GM23338 (cell line): ENCODE measurements around the gene FAM163A. TPM values are rescaled to one million over a fixed set of nuclear protein-coding genes. Genes with fewer than 3 reads are reported as not detected.

Experiments used
- ATAC-seq: fragments of 200-7000 bp; cut with Tn5 transposase; 3 replicates; pipeline ENCODE4 v1.9.1; 2020
- DNase-seq: peaks from one replicate; pipeline ENCODE4 v3.0.0-alpha.2; 2015; ENCODE audit warnings: low spot score
- H2AFZ ChIP-seq: fragments of 200-600 bp; sonication (generic); 2 replicates; pipeline ENCODE4 v1.8.0; 2016; ENCODE audit warnings: antibody characterized with exemption, mild to moderate bottlenecking, moderate library complexity
- H3F3A ChIP-seq: fragments of 200-600 bp; sonication (generic); replicated peaks from 2 replicates; pipeline ENCODE4 v1.8.0; 2017; ENCODE audit warnings: antibody characterized with exemption, mixed run types, low read depth
- H3K27ac ChIP-seq: fragments of 200-600 bp; sonication (generic); 2 replicates; pipeline ENCODE4 v1.6.1; 2016; ENCODE audit warnings: low read depth
- H3K27me3 ChIP-seq: fragments of 200-600 bp; sonication (generic); 2 replicates; pipeline ENCODE4 v1.8.0; 2016; ENCODE audit warnings: mild to moderate bottlenecking, mixed run types, moderate library complexity; ENCODE audit not compliant: insufficient read depth
- H3K36me3 ChIP-seq: fragments of 200-600 bp; sonication (generic); 2 replicates; pipeline ENCODE4 v1.8.0; 2016; ENCODE audit warnings: mild to moderate bottlenecking; ENCODE audit not compliant: insufficient read depth
- H3K4me1 ChIP-seq: fragments of 200-600 bp; sonication (generic); 2 replicates; pipeline ENCODE4 v1.8.0; 2016; ENCODE audit warnings: mild to moderate bottlenecking, moderate library complexity; ENCODE audit not compliant: insufficient read depth
- H3K4me2 ChIP-seq: fragments of 200-600 bp; sonication (generic); 2 replicates; pipeline ENCODE4 v1.7.1; 2017; ENCODE audit warnings: mixed run types
- H3K4me3 ChIP-seq: fragments of 200-600 bp; sonication (generic); 2 replicates; pipeline ENCODE4 v1.6.1; 2016; ENCODE audit warnings: mixed run types
- H3K79me2 ChIP-seq: fragments of 200-600 bp; sonication (generic); replicated peaks from 2 replicates; pipeline ENCODE4 v1.8.0; 2017; ENCODE audit warnings: mild to moderate bottlenecking; ENCODE audit not compliant: insufficient read depth
- H3K9me2 ChIP-seq: fragments of 200-600 bp; sonication (generic); 2 replicates; pipeline ENCODE4 v1.8.0; 2017; ENCODE audit not compliant: insufficient read depth
- H4K20me1 ChIP-seq: fragments of 200-600 bp; sonication (generic); replicated peaks from 2 replicates; pipeline ENCODE4 v1.8.0; 2017; ENCODE audit warnings: mild to moderate bottlenecking; ENCODE audit not compliant: insufficient read depth
- H3K27ac Mint-ChIP-seq: 2 replicates; pipeline ENCODE4 v1.8.0; 2020; ENCODE audit warnings: inconsistent platforms, mild to moderate bottlenecking, moderate library complexity, mixed read lengths
- H3K27me3 Mint-ChIP-seq: 3 replicates; pipeline ENCODE4 v1.8.0; 2022; ENCODE audit warnings: low read depth, mild to moderate bottlenecking, moderate library complexity, mixed read lengths, inconsistent platforms; ENCODE audit not compliant: insufficient read depth, poor library complexity
- H3K36me3 Mint-ChIP-seq: 3 replicates; pipeline ENCODE4 v1.8.0; 2021; ENCODE audit warnings: low read depth, mild to moderate bottlenecking, inconsistent platforms, moderate library complexity, mixed read lengths
- H3K4me1 Mint-ChIP-seq: 3 replicates; pipeline ENCODE4 v1.8.0; 2020; ENCODE audit warnings: mild to moderate bottlenecking, inconsistent platforms, mixed read lengths
- H3K4me3 Mint-ChIP-seq: 3 replicates; pipeline ENCODE4 v1.8.0; 2021; ENCODE audit warnings: moderate library complexity, mild to moderate bottlenecking, inconsistent platforms, mixed read lengths
- H3K9me3 Mint-ChIP-seq: 3 replicates; pipeline ENCODE4 v1.8.0; 2020; ENCODE audit warnings: moderate library complexity, mild to moderate bottlenecking, inconsistent platforms, mixed read lengths
- CREB1 ChIP-seq: fragments of 250-450 bp; sonication (Bioruptor Pico); IDR thresholded peaks from 2 replicates; pipeline ENCODE4 v1.5.0; 2020; ENCODE audit warnings: low read depth, mild to moderate bottlenecking, moderate library complexity
- EZH2 ChIP-seq: fragments of 200-600 bp; sonication (generic); IDR thresholded peaks from one replicate; pipeline ENCODE4 v1.8.0; 2017; ENCODE audit warnings: antibody characterized with exemption, mild to moderate bottlenecking, low read depth; ENCODE audit not compliant: unreplicated experiment
- JUNB ChIP-seq: IDR thresholded peaks from one replicate; pipeline ENCODE4 v1.6.1; 2016; ENCODE audit warnings: antibody characterized with exemption; ENCODE audit not compliant: unreplicated experiment
- NANOG ChIP-seq: IDR thresholded peaks from 2 replicates; pipeline ENCODE4 v1.6.1; 2016; ENCODE audit warnings: antibody characterized with exemption, borderline replicate concordance
- POLR2AphosphoS5 ChIP-seq: IDR thresholded peaks from 2 replicates; pipeline ENCODE4 v1.6.1; 2016; ENCODE audit warnings: antibody characterized with exemption, low read depth
- STAT1 ChIP-seq: IDR thresholded peaks from one replicate; pipeline ENCODE4 v1.6.1; 2016; ENCODE audit warnings: antibody characterized with exemption; ENCODE audit not compliant: unreplicated experiment
- ZNF114 ChIP-seq: fragments of 250-450 bp; sonication (Bioruptor Pico); IDR thresholded peaks from 2 replicates; pipeline ENCODE4 v1.5.0; 2020; ENCODE audit warnings: mild to moderate bottlenecking, moderate library complexity
- ZNF331 ChIP-seq: fragments of 250-450 bp; sonication (Bioruptor Pico); IDR thresholded peaks from 2 replicates; pipeline ENCODE4 v1.5.0; 2020; ENCODE audit warnings: low read depth, mild to moderate bottlenecking, moderate library complexity
- polyA plus RNA-seq: library from polyadenylated mRNA; unstranded; fragments of >200 nt; fragmentation: Nextera tagmentation; extraction: Ambion mirVana; gene quantifications from 2 replicates; pipeline ENCODE4 v1.2.1, GENCODE V29; 2016
- total RNA-seq: library from RNA; depleted of rRNA; stranded (reverse); fragments of >200 nt; shearing (Covaris generic); gene quantifications from 2 replicates; pipeline ENCODE4 v1.2.3, GENCODE V29; 2014
- TF ChIP-seq, protein P1 (sequence below): IDR thresholded peaks from one replicate; pipeline ENCODE4 v1.6.1; 2018; ENCODE audit warnings: antibody characterized with exemption; ENCODE audit not compliant: unreplicated experiment
- TF ChIP-seq, protein P2 (sequence below): fragments of 250-450 bp; sonication (Bioruptor Pico); IDR thresholded peaks from 2 replicates; pipeline ENCODE4 v1.5.0; 2020; ENCODE audit warnings: mild to moderate bottlenecking, moderate library complexity
- TF ChIP-seq, protein P3 (sequence below), 2 experiments: fragments of 200-600 bp in 1 of 2; sonication (generic) in 1 of 2; conservative IDR thresholded peaks; 2 replicates each; pipeline versions ENCODE4 v1.5.1 to v1.6.1; 2016 to 2017; ENCODE audit warnings: antibody characterized with exemption in 2 of 2, low read depth in 2 of 2, mild to moderate bottlenecking in 2 of 2, moderate library complexity in 1 of 2

The FAM163A gene
- total and polyA plus RNA-seq, 2 experiments from 2014 or later: not detected

DNA sequence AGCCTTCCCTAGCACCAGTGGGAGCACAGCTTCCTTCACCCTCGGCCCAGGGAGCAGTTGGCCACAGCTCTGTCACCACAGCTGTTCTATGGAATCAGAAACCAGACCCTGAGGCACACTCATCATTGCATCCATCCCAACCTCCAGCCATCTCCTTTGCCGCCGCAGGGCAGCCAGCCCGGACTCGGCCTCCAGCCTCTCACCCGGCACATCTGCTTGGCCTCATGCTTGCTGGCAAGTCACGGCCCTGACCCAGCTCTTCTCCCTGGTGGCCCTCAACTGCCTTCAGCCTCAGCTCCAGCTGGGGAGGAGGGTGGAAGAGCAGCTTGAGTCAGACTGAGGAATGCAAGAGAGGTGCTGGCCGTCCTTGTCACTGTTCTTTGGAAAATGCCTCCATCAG is 74.7 kb downstream of the FAM163A start:
- Mint-ChIP-seq H3K9me3 (no peaks in the 10 kb centered on the region), H3K27ac (no peak overlapping the region), H3K4me3 (no peak overlapping the region), H3K4me1 (peaks cover 12% of the 10 kb centered on the region), H3K27me3 (peaks cover 29% of the 10 kb centered on the region), H3K36me3 (no peaks in the 10 kb centered on the region)
- H3K27me3 ChIP-seq: peaks cover 14% of the 10 kb centered on the region; the same call in 1 of the 2 replicates
- 0 out of 2 replicates have a peak, but pooled peaks cover 4% of the 10 kb centered on the region for H3F3A ChIP-seq
- no peaks in the 10 kb centered on the region for H3K36me3 ChIP-seq
- DNase-seq: no peak
- H3K79me2 ChIP-seq: no peaks in the 10 kb centered on the region
- TF ChIP-seq NANOG (no peak), ZNF114 (CRISPR knock-in tag) (no peak)
- TF ChIP-seq, protein P1, sequence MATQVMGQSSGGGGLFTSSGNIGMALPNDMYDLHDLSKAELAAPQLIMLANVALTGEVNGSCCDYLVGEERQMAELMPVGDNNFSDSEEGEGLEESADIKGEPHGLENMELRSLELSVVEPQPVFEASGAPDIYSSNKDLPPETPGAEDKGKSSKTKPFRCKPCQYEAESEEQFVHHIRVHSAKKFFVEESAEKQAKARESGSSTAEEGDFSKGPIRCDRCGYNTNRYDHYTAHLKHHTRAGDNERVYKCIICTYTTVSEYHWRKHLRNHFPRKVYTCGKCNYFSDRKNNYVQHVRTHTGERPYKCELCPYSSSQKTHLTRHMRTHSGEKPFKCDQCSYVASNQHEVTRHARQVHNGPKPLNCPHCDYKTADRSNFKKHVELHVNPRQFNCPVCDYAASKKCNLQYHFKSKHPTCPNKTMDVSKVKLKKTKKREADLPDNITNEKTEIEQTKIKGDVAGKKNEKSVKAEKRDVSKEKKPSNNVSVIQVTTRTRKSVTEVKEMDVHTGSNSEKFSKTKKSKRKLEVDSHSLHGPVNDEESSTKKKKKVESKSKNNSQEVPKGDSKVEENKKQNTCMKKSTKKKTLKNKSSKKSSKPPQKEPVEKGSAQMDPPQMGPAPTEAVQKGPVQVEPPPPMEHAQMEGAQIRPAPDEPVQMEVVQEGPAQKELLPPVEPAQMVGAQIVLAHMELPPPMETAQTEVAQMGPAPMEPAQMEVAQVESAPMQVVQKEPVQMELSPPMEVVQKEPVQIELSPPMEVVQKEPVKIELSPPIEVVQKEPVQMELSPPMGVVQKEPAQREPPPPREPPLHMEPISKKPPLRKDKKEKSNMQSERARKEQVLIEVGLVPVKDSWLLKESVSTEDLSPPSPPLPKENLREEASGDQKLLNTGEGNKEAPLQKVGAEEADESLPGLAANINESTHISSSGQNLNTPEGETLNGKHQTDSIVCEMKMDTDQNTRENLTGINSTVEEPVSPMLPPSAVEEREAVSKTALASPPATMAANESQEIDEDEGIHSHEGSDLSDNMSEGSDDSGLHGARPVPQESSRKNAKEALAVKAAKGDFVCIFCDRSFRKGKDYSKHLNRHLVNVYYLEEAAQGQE: no peak
- no peaks in the 10 kb centered on the region for H3K9me2 ChIP-seq
- no peak overlapping the region for H3K27ac ChIP-seq
- H4K20me1 ChIP-seq: no peaks in the 10 kb centered on the region
- no peak overlapping the region for H3K4me3 ChIP-seq
- H3K4me2 ChIP-seq: no peak overlapping the region
- no peak for ATAC-seq
- no peak overlapping the region for H2AFZ ChIP-seq
- peaks cover 7% of the 10 kb centered on the region; the same call in 1 of the 2 replicates for H3K4me1 ChIP-seq

DNA sequence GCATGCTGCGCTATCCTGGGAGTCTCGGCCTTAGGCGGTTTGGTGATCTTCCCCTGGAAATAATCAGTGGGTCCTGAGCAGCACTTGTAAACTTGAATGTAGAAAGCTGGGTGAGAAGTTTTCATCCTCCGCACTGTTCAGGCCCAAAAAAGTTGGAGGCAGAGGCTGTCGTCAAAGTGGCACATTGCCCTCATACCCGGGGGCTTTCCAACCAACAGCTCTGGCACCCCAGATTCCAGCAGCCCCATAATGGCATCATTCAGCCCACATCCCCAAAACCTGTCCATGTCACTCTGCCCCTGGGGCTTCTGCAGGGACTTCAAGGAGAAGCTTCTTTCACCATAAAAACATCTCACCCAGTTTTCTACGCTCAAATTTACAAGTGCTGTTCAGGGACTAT is 75.2 kb downstream of the FAM163A start:
- Mint-ChIP-seq H3K27ac (no peak overlapping the region), H3K9me3 (no peaks in the 10 kb centered on the region), H3K4me1 (peaks cover 12% of the 10 kb centered on the region), H3K36me3 (no peaks in the 10 kb centered on the region), H3K27me3 (peaks cover 27% of the 10 kb centered on the region), H3K4me3 (no peak overlapping the region)
- Histone ChIP-seq H3F3A (0 out of 2 replicates have a peak, but pooled peaks cover 4% of the 10 kb centered on the region), H3K4me3 (no peak overlapping the region), H3K79me2 (no peaks in the 10 kb centered on the region), H3K27me3 (peaks cover 14% of the 10 kb centered on the region; the same call in 1 of the 2 replicates), H3K9me2 (no peaks in the 10 kb centered on the region), H4K20me1 (no peaks in the 10 kb centered on the region), H2AFZ (no peak overlapping the region), H3K4me2 (no peak overlapping the region), H3K4me1 (peaks cover 7% of the 10 kb centered on the region; the same call in 1 of the 2 replicates), H3K36me3 (no peaks in the 10 kb centered on the region), H3K27ac (no peak overlapping the region)
- ATAC-seq (no peak), DNase-seq (no peak)
- TF ChIP-seq STAT1: no peak
- TF ChIP-seq, protein P2, sequence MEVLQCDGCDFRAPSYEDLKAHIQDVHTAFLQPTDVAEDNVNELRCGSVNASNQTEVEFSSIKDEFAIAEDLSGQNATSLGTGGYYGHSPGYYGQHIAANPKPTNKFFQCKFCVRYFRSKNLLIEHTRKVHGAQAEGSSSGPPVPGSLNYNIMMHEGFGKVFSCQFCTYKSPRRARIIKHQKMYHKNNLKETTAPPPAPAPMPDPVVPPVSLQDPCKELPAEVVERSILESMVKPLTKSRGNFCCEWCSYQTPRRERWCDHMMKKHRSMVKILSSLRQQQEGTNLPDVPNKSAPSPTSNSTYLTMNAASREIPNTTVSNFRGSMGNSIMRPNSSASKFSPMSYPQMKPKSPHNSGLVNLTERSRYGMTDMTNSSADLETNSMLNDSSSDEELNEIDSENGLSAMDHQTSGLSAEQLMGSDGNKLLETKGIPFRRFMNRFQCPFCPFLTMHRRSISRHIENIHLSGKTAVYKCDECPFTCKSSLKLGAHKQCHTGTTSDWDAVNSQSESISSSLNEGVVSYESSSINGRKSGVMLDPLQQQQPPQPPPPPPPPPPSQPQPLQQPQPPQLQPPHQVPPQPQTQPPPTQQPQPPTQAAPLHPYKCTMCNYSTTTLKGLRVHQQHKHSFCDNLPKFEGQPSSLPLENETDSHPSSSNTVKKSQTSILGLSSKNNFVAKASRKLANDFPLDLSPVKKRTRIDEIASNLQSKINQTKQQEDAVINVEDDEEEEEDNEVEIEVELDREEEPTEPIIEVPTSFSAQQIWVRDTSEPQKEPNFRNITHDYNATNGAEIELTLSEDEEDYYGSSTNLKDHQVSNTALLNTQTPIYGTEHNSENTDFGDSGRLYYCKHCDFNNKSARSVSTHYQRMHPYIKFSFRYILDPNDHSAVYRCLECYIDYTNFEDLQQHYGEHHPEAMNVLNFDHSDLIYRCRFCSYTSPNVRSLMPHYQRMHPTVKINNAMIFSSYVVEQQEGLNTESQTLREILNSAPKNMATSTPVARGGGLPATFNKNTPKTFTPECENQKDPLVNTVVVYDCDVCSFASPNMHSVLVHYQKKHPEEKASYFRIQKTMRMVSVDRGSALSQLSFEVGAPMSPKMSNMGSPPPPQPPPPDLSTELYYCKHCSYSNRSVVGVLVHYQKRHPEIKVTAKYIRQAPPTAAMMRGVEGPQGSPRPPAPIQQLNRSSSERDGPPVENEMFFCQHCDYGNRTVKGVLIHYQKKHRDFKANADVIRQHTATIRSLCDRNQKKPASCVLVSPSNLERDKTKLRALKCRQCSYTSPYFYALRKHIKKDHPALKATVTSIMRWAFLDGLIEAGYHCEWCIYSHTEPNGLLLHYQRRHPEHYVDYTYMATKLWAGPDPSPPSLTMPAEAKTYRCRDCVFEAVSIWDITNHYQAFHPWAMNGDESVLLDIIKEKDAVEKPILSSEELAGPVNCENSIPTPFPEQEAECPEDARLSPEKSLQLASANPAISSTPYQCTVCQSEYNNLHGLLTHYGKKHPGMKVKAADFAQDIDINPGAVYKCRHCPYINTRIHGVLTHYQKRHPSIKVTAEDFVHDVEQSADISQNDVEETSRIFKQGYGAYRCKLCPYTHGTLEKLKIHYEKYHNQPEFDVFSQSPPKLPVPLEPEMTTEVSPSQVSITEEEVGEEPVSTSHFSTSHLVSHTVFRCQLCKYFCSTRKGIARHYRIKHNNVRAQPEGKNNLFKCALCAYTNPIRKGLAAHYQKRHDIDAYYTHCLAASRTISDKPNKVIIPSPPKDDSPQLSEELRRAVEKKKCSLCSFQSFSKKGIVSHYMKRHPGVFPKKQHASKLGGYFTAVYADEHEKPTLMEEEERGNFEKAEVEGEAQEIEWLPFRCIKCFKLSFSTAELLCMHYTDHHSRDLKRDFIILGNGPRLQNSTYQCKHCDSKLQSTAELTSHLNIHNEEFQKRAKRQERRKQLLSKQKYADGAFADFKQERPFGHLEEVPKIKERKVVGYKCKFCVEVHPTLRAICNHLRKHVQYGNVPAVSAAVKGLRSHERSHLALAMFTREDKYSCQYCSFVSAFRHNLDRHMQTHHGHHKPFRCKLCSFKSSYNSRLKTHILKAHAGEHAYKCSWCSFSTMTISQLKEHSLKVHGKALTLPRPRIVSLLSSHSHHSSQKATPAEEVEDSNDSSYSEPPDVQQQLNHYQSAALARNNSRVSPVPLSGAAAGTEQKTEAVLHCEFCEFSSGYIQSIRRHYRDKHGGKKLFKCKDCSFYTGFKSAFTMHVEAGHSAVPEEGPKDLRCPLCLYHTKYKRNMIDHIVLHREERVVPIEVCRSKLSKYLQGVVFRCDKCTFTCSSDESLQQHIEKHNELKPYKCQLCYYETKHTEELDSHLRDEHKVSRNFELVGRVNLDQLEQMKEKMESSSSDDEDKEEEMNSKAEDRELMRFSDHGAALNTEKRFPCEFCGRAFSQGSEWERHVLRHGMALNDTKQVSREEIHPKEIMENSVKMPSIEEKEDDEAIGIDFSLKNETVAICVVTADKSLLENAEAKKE (CRISPR knock-in tag): no peak
- TF ChIP-seq ZNF331 (CRISPR knock-in tag): no peak
- TF ChIP-seq EZH2: no peak
- no peak for TF ChIP-seq NANOG
- TF ChIP-seq, protein P3, sequence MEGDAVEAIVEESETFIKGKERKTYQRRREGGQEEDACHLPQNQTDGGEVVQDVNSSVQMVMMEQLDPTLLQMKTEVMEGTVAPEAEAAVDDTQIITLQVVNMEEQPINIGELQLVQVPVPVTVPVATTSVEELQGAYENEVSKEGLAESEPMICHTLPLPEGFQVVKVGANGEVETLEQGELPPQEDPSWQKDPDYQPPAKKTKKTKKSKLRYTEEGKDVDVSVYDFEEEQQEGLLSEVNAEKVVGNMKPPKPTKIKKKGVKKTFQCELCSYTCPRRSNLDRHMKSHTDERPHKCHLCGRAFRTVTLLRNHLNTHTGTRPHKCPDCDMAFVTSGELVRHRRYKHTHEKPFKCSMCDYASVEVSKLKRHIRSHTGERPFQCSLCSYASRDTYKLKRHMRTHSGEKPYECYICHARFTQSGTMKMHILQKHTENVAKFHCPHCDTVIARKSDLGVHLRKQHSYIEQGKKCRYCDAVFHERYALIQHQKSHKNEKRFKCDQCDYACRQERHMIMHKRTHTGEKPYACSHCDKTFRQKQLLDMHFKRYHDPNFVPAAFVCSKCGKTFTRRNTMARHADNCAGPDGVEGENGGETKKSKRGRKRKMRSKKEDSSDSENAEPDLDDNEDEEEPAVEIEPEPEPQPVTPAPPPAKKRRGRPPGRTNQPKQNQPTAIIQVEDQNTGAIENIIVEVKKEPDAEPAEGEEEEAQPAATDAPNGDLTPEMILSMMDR (conservative IDR thresholded peaks at IDR 0.05; ENCODE audit: low read depth in 2 of 2): no peak
- no peak for TF ChIP-seq JUNB
- no peak for TF ChIP-seq POLR2AphosphoS5
- no peak for TF ChIP-seq CREB1 (CRISPR knock-in tag)
